Pancreas (tissue), 10 donors: ENCODE measurements around the gene ANKS1A. TPM values are rescaled to one million over a fixed set of nuclear protein-coding genes. Genes with fewer than 3 reads are reported as not detected.

Source experiments
- ATAC-seq, 4 donors: fragments of 200-7000 bp; cut with Tn5 transposase; one replicate each; pipeline versions ENCODE4 v1.8.0 to v1.9.1; 2020; ENCODE audit warnings: mild to moderate bottlenecking in 4 of 4, moderate library complexity in 4 of 4
- DNase-seq, 6 donors: peaks; one replicate each; pipeline ENCODE4 v3.0.0-alpha.2; 2020
- FAIRE-seq: peaks from 2 replicates; lab custom pipeline; 2012; peaks lifted over from hg19 to GRCh38; lab: Jason Lieb, UNC
- H3K27ac ChIP-seq, 4 donors: fragments of 200-600 bp; sonication (generic); 1 replicate in 3 of 4; 2 replicates in 1 of 4; pipeline versions ENCODE4 v1.5.0 to v1.8.0; 2020
- H3K27me3 ChIP-seq, 4 donors: fragments of 200-600 bp; one replicate each; pipeline ENCODE4 v1.8.0; 2021
- H3K36me3 ChIP-seq, 3 donors: fragments of 200-600 bp; sonication (generic) in 1 of 3; one replicate each; pipeline versions ENCODE4 v1.5.0 to v1.8.0; 2020 to 2021
- H3K4me1 ChIP-seq, 3 donors: fragments of 200-600 bp; one replicate each; pipeline ENCODE4 v1.8.0; 2021
- H3K4me3 ChIP-seq, 4 donors: fragments of 200-600 bp; sonication (generic) in 2 of 4; one replicate each; pipeline versions ENCODE4 v1.5.0 to v1.8.0; 2020 to 2021
- H3K9me3 ChIP-seq, 4 donors: fragments of 200-600 bp; one replicate each; pipeline ENCODE4 v1.8.0; 2021
- CTCF ChIP-seq, 4 donors: fragments of 200-600 bp; sonication (generic) in 3 of 4; IDR thresholded peaks; one replicate each; pipeline versions ENCODE4 v1.5.0 to v1.8.0; 2021; ENCODE audit warnings: antibody characterized with exemption in 4 of 4
- WGBS, 2 donors: extraction: QIAGEN DNeasy Blood & Tissue Kit; methylation state at CpG; one replicate each; pipeline ENCODE4 v1.1.7; 2013; 5-methylcytosine and 5-hydroxymethylcytosine counted together
- intact Hi-C, 3 donors: fragments of 100-400 bp; cut with DNase I; formaldehyde crosslinking; loops; one replicate each; pipeline versions ENCODE4 v1.11.1 to v1.14.2; 2022
- polyA plus RNA-seq, 2 donors: library from polyadenylated mRNA; stranded (reverse); fragments of 200-250 nt; gene quantifications; one replicate each; pipeline ENCODE4 v1.2.3, GENCODE V29; 2013
- total RNA-seq, 6 donors: library from RNA; stranded (reverse); fragmentation: NEBNext Ultra II Directional in 4 of 6; extraction: Animal tissue kit (Norgen Biotek cat#: 25700) in 4 of 6; gene quantifications; one replicate each; pipeline versions ENCODE4 v1.2.1 to v1.2.4, GENCODE V29; 2021 to 2023
- donor health status: healthy with polysubstance abuse.
- donor health status: DM: no; HTN: no; CAD: no; lungs with moderate emphysema.
- donor health status: DM: no; HTN: no; CAD: no.
- donor health status: control.
- donor health status: control.
- donor health status: Bipolar disorder and iron deficiency.
- donor health status: DM: yes; HTN: yes; CAD: no.
- donor health status: DM: no; HTN: no; CAD: no.
- donor health status: DM: no; HTN: no; CAD: no.
- donor health status: DM: yes; HTN: yes; CAD: no.

The ANKS1A gene
- total and polyA plus RNA-seq, 8 donors, result 6.1 to 16.7 (median 8.0) TPM

- no peak overlapping the region for H3K27ac ChIP-seq
- intact Hi-C loops, result no loop called here
- no peaks in the 10 kb centered on the region for H3K36me3 ChIP-seq
- 58 to 71% methylated on average over 2 of the region's 2 CpGs for WGBS, 2 donors
- FAIRE-seq (no peak), DNase-seq (no peak), ATAC-seq (no peak)
- H3K4me1 ChIP-seq, result peaks cover 5 to 17% (median 5%) of the 10 kb centered on the region in 3 donors
- no peaks in the 10 kb centered on the region for H3K27me3 ChIP-seq
- no peak overlapping the region for H3K4me3 ChIP-seq
- no peaks in the 10 kb centered on the region for H3K9me3 ChIP-seq
- TF ChIP-seq CTCF (IDR thresholded peaks at IDR 0.05), result no peak
Observed at GRCh38 chr6:34957231-34957783, 68.3 kb downstream of the ANKS1A start.

GRCh38 chr6:34958734-34959133 lies 69.7 kb downstream of the ANKS1A start:
- no peak overlapping the region for H3K27ac ChIP-seq
- intact Hi-C loops, result no loop called here
- no peak for TF ChIP-seq CTCF (IDR thresholded peaks at IDR 0.05)
- H3K36me3 ChIP-seq, result no peaks in the 10 kb centered on the region
- DNase-seq (no peak), ATAC-seq (peak in 2 of 4 donors; percentile 39 to 54), FAIRE-seq (no peak)
- peaks cover 4 to 8% (median 4%) of the 10 kb centered on the region in 3 donors for H3K4me1 ChIP-seq
- no peak overlapping the region for H3K4me3 ChIP-seq
- H3K27me3 ChIP-seq, result no peaks in the 10 kb centered on the region
- WGBS, 2 donors, result 89 to 96% methylated on average over 2 of the region's 2 CpGs
- H3K9me3 ChIP-seq, result no peaks in the 10 kb centered on the region

- Histone ChIP-seq H3K36me3 (no peaks in the 10 kb centered on the region), H3K27me3 (no peaks in the 10 kb centered on the region), H3K9me3 (no peaks in the 10 kb centered on the region), H3K27ac (no peak overlapping the region), H3K4me3 (no peak overlapping the region), H3K4me1 (peaks cover 0 to 5% (median 0%) of the 10 kb centered on the region in 3 donors)
- intact Hi-C loops, result no loop called here
- TF ChIP-seq CTCF (IDR thresholded peaks at IDR 0.05), result no peak
- FAIRE-seq (no peak), DNase-seq (no peak), ATAC-seq (no peak)
Observed at GRCh38 chr6:34959224-34959623, 70.2 kb downstream of the ANKS1A start.

GRCh38 chr6:34961082-34961481 lies 72.0 kb downstream of the ANKS1A start:
- no peak for FAIRE-seq
- Histone ChIP-seq H3K9me3 (no peaks in the 10 kb centered on the region), H3K27ac (no peak overlapping the region), H3K4me1 (peaks cover 0 to 5% (median 0%) of the 10 kb centered on the region in 3 donors), H3K4me3 (no peak overlapping the region), H3K36me3 (no peaks in the 10 kb centered on the region), H3K27me3 (no peaks in the 10 kb centered on the region)
- WGBS, 2 donors, result 74 to 89% methylated on average over 2 of the region's 2 CpGs
- no peak for TF ChIP-seq CTCF (IDR thresholded peaks at IDR 0.05)
- ATAC-seq, result no peak
- intact Hi-C loops, result no loop called here
- no peak for DNase-seq

- H3K4me3 ChIP-seq, result no peak overlapping the region
- DNase-seq (no peak), FAIRE-seq (no peak), ATAC-seq (no peak)
- no peaks in the 10 kb centered on the region for H3K36me3 ChIP-seq
- H3K27me3 ChIP-seq, result no peaks in the 10 kb centered on the region
- no peak overlapping the region for H3K27ac ChIP-seq
- no peak for TF ChIP-seq CTCF (IDR thresholded peaks at IDR 0.05)
- intact Hi-C loops, result no loop called here
- 87 to 88% methylated on average over 7 of the region's 7 CpGs for WGBS, 2 donors
- peaks cover 0 to 5% (median 0%) of the 10 kb centered on the region in 3 donors for H3K4me1 ChIP-seq
- H3K9me3 ChIP-seq, result no peaks in the 10 kb centered on the region
Observed at GRCh38 chr6:34961574-34961973, 72.5 kb downstream of the ANKS1A start.
